ENCODE results near the gene SLC1A6. TPM values are rescaled to one million over a fixed set of nuclear protein-coding genes. Genes with fewer than 3 reads are reported as not detected.
"Not testable (repeated sequence)": the region's sequence is repeated elsewhere in the genome, so short reads cannot be mapped to it uniquely, and the experiment has no call there.

The SLC1A6 gene
- polyA plus RNA-seq: 0.31 TPM
- long read RNA-seq, donor 1: 0 reads
- long read RNA-seq, donor 2: 0 reads
- long read RNA-seq, donor 3: 0 reads
- long read RNA-seq, donor 4: 0 reads
- long read RNA-seq, donor 5: 0 reads
- long read RNA-seq, donor 6: 0 reads
- long read RNA-seq, donor 7: 0 reads
- long read RNA-seq, donor 8: 0 reads
- long read RNA-seq, donor 9: 0 reads
- long read RNA-seq, donor 10: 0 reads
- long read RNA-seq, donor 11: 0 reads

- Histone ChIP-seq H3K27me3 (ENCODE audit: control insufficient read depth, insufficient read depth, low read length) (peaks cover 49% of the 10 kb centered on the region), H3K4me3 (ENCODE audit: low read length) (no peak within 1 kb of the TSS), H3K36me3 (ENCODE audit: control insufficient read depth, insufficient read depth, low read length) (no peaks in the 10 kb centered on the region), H3K27ac (ENCODE audit: low read length) (no peak within 1 kb of the TSS), H3K9me3 (ENCODE audit: control insufficient read depth, low read depth, low read length) (no peaks in the 10 kb centered on the region), H3K4me1 (ENCODE audit: control insufficient read depth, insufficient read depth, low read length) (no peaks in the 10 kb centered on the region)
- no CpG with 5 or more reads among the region's 84 CpGs for WGBS (ENCODE audit: insufficient coverage, low lambda C conversion rate)
- DNase-seq: no peak
Observed at GRCh38 chr19:14979476-14980255, at the start of gene SLC1A6. TSS of gene SLC1A6 (minus strand) at chr19:14979864. CDS start at chr19:14972910, 6,954 bp downstream.

- H3K4me3 ChIP-seq (ENCODE audit: low read length): no peak overlapping the region
- no peaks in the 10 kb centered on the region for H3K36me3 ChIP-seq (ENCODE audit: control insufficient read depth, insufficient read depth, low read length)
- H3K27me3 ChIP-seq (ENCODE audit: control insufficient read depth, insufficient read depth, low read length): peaks cover 2% of the 10 kb centered on the region
- H3K9me3 ChIP-seq (ENCODE audit: control insufficient read depth, low read depth, low read length): no peaks in the 10 kb centered on the region
- DNase-seq: no peak
- no peak overlapping the region for H3K27ac ChIP-seq (ENCODE audit: low read length)
- H3K4me1 ChIP-seq (ENCODE audit: control insufficient read depth, insufficient read depth, low read length): no peaks in the 10 kb centered on the region
- WGBS (ENCODE audit: insufficient coverage, low lambda C conversion rate): 96% methylated on average over 3 of the region's 5 CpGs
Observed at GRCh38 chr19:15028490-15028889, 48.8 kb upstream of the SLC1A6 start.

- Histone ChIP-seq H3K4me3 (ENCODE audit: low read length) (no peak overlapping the region), H3K27me3 (ENCODE audit: control insufficient read depth, insufficient read depth, low read length) (peaks cover 2% of the 10 kb centered on the region), H3K9me3 (ENCODE audit: control insufficient read depth, low read depth, low read length) (no peaks in the 10 kb centered on the region), H3K4me1 (ENCODE audit: control insufficient read depth, insufficient read depth, low read length) (no peaks in the 10 kb centered on the region), H3K27ac (ENCODE audit: low read length) (no peak overlapping the region), H3K36me3 (ENCODE audit: control insufficient read depth, insufficient read depth, low read length) (no peaks in the 10 kb centered on the region)
- no peak for DNase-seq
- WGBS (ENCODE audit: insufficient coverage, low lambda C conversion rate): no CpG with 5 or more reads among the region's 2 CpGs
Observed at GRCh38 chr19:15025217-15025616, 45.6 kb upstream of the SLC1A6 start.

- no peak for DNase-seq
- no CpG with 5 or more reads among the region's 31 CpGs for WGBS (ENCODE audit: insufficient coverage, low lambda C conversion rate)
- Histone ChIP-seq H3K9me3 (ENCODE audit: control insufficient read depth, low read depth, low read length) (no peaks in the 10 kb centered on the region), H3K27me3 (ENCODE audit: control insufficient read depth, insufficient read depth, low read length) (peaks cover 2% of the 10 kb centered on the region), H3K36me3 (ENCODE audit: control insufficient read depth, insufficient read depth, low read length) (no peaks in the 10 kb centered on the region), H3K27ac (ENCODE audit: low read length) (no peak overlapping the region), H3K4me1 (ENCODE audit: control insufficient read depth, insufficient read depth, low read length) (no peaks in the 10 kb centered on the region), H3K4me3 (ENCODE audit: low read length) (no peak overlapping the region)
Observed at GRCh38 chr19:15022752-15023151, 43.1 kb upstream of the SLC1A6 start.

- DNase-seq: no peak
- Histone ChIP-seq H3K4me3 (ENCODE audit: low read length) (no peak overlapping the region), H3K9me3 (ENCODE audit: control insufficient read depth, low read depth, low read length) (no peaks in the 10 kb centered on the region), H3K27ac (ENCODE audit: low read length) (no peak overlapping the region), H3K36me3 (ENCODE audit: control insufficient read depth, insufficient read depth, low read length) (no peaks in the 10 kb centered on the region), H3K27me3 (ENCODE audit: control insufficient read depth, insufficient read depth, low read length) (peaks cover 1% of the 10 kb centered on the region), H3K4me1 (ENCODE audit: control insufficient read depth, insufficient read depth, low read length) (no peaks in the 10 kb centered on the region)
- WGBS (ENCODE audit: insufficient coverage, low lambda C conversion rate): no CpG with 5 or more reads among the region's 45 CpGs
Observed at GRCh38 chr19:15021286-15022007, 41.8 kb upstream of the SLC1A6 start.

GRCh38 chr19:15018836-15019235 lies 39.2 kb upstream of the SLC1A6 start:
- H3K36me3 ChIP-seq (ENCODE audit: control insufficient read depth, insufficient read depth, low read length); H3K9me3 ChIP-seq (ENCODE audit: control insufficient read depth, low read depth, low read length); DNase-seq; H3K27ac ChIP-seq (ENCODE audit: low read length); H3K4me3 ChIP-seq (ENCODE audit: low read length); H3K27me3 ChIP-seq (ENCODE audit: control insufficient read depth, insufficient read depth, low read length); H3K4me1 ChIP-seq (ENCODE audit: control insufficient read depth, insufficient read depth, low read length): not testable (repeated sequence)
- 40% methylated on average over 1 of the region's 3 CpGs for WGBS (ENCODE audit: insufficient coverage, low lambda C conversion rate)

GRCh38 chr19:15015946-15016542 lies 36.4 kb upstream of the SLC1A6 start:
- Histone ChIP-seq H3K27ac (ENCODE audit: low read length) (no peak overlapping the region), H3K4me1 (ENCODE audit: control insufficient read depth, insufficient read depth, low read length) (no peaks in the 10 kb centered on the region), H3K9me3 (ENCODE audit: control insufficient read depth, low read depth, low read length) (no peaks in the 10 kb centered on the region), H3K27me3 (ENCODE audit: control insufficient read depth, insufficient read depth, low read length) (peaks cover 12% of the 10 kb centered on the region), H3K36me3 (ENCODE audit: control insufficient read depth, insufficient read depth, low read length) (no peaks in the 10 kb centered on the region), H3K4me3 (ENCODE audit: low read length) (no peak overlapping the region)
- WGBS (ENCODE audit: insufficient coverage, low lambda C conversion rate): 100% methylated on average over 1 of the region's 18 CpGs
- no peak for DNase-seq

GRCh38 chr19:15014579-15014978 lies 34.9 kb upstream of the SLC1A6 start:
- WGBS (ENCODE audit: insufficient coverage, low lambda C conversion rate): 40% methylated on average over 1 of the region's 11 CpGs
- no peak for DNase-seq
- H3K27ac ChIP-seq (ENCODE audit: low read length): no peak overlapping the region
- H3K9me3 ChIP-seq (ENCODE audit: control insufficient read depth, low read depth, low read length): no peaks in the 10 kb centered on the region
- peaks cover 22% of the 10 kb centered on the region for H3K27me3 ChIP-seq (ENCODE audit: control insufficient read depth, insufficient read depth, low read length)
- no peaks in the 10 kb centered on the region for H3K36me3 ChIP-seq (ENCODE audit: control insufficient read depth, insufficient read depth, low read length)
- H3K4me1 ChIP-seq (ENCODE audit: control insufficient read depth, insufficient read depth, low read length): no peaks in the 10 kb centered on the region
- no peak overlapping the region for H3K4me3 ChIP-seq (ENCODE audit: low read length)

- DNase-seq: no peak
- H3K4me3 ChIP-seq (ENCODE audit: low read length): no peak overlapping the region
- H3K4me1 ChIP-seq (ENCODE audit: control insufficient read depth, insufficient read depth, low read length): no peaks in the 10 kb centered on the region
- H3K27me3 ChIP-seq (ENCODE audit: control insufficient read depth, insufficient read depth, low read length): peaks cover 22% of the 10 kb centered on the region
- H3K9me3 ChIP-seq (ENCODE audit: control insufficient read depth, low read depth, low read length): no peaks in the 10 kb centered on the region
- WGBS (ENCODE audit: insufficient coverage, low lambda C conversion rate): no CpG with 5 or more reads among the region's 73 CpGs
- no peak overlapping the region for H3K27ac ChIP-seq (ENCODE audit: low read length)
- no peaks in the 10 kb centered on the region for H3K36me3 ChIP-seq (ENCODE audit: control insufficient read depth, insufficient read depth, low read length)
Observed at GRCh38 chr19:15010501-15011300, 31.0 kb upstream of the SLC1A6 start.

GRCh38 chr19:15008308-15008707 lies 28.6 kb upstream of the SLC1A6 start:
- H3K4me3 ChIP-seq (ENCODE audit: low read length): no peak overlapping the region
- DNase-seq: no peak
- no peaks in the 10 kb centered on the region for H3K9me3 ChIP-seq (ENCODE audit: control insufficient read depth, low read depth, low read length)
- H3K4me1 ChIP-seq (ENCODE audit: control insufficient read depth, insufficient read depth, low read length): no peaks in the 10 kb centered on the region
- H3K27ac ChIP-seq (ENCODE audit: low read length): no peak overlapping the region
- H3K36me3 ChIP-seq (ENCODE audit: control insufficient read depth, insufficient read depth, low read length): no peaks in the 10 kb centered on the region
- H3K27me3 ChIP-seq (ENCODE audit: control insufficient read depth, insufficient read depth, low read length): peaks cover 22% of the 10 kb centered on the region

Measured in large intestine (tissue), 12 donors.